Transverse colon (tissue), 4 donors: ENCODE results near the gene C1QTNF1.

Experiments used
- EP300 ChIP-seq: sonication (generic); formaldehyde crosslinking; IDR thresholded peaks from one replicate; pipeline ENCODE4 v1.6.1; 2017; ENCODE audit warnings: antibody characterized with exemption, low read depth
- POLR2A ChIP-seq: fragments of 450-650 bp; IDR thresholded peaks from one replicate; pipeline ENCODE4 v1.6.1; 2016; ENCODE audit warnings: antibody characterized with exemption, mild to moderate bottlenecking, moderate library complexity
- POLR2AphosphoS5 ChIP-seq, 3 donors: sonication (generic); formaldehyde crosslinking; IDR thresholded peaks; one replicate each; pipeline ENCODE4 v1.6.1; 2016; ENCODE audit warnings: antibody characterized with exemption in 3 of 3
- TF ChIP-seq, protein P1 (sequence below), 5 experiments: fragments of 200-600 bp in 3 of 5; fragments of 450-650 bp in 2 of 5; sonication (generic) in 3 of 5; IDR thresholded peaks; 1 replicate in 2 of 5; 2 replicates in 3 of 5; pipeline ENCODE4 v1.5.1; 2016 to 2017; ENCODE audit warnings: antibody characterized with exemption in 5 of 5, inconsistent platforms in 3 of 5, mild to moderate bottlenecking in 2 of 5, moderate library complexity in 1 of 5

- TF ChIP-seq, protein P1, sequence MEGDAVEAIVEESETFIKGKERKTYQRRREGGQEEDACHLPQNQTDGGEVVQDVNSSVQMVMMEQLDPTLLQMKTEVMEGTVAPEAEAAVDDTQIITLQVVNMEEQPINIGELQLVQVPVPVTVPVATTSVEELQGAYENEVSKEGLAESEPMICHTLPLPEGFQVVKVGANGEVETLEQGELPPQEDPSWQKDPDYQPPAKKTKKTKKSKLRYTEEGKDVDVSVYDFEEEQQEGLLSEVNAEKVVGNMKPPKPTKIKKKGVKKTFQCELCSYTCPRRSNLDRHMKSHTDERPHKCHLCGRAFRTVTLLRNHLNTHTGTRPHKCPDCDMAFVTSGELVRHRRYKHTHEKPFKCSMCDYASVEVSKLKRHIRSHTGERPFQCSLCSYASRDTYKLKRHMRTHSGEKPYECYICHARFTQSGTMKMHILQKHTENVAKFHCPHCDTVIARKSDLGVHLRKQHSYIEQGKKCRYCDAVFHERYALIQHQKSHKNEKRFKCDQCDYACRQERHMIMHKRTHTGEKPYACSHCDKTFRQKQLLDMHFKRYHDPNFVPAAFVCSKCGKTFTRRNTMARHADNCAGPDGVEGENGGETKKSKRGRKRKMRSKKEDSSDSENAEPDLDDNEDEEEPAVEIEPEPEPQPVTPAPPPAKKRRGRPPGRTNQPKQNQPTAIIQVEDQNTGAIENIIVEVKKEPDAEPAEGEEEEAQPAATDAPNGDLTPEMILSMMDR (IDR thresholded peaks at IDR 0.05), result no peak
- no peak for TF ChIP-seq POLR2AphosphoS5 (IDR thresholded peaks at IDR 0.05)
- TF ChIP-seq POLR2A, result no peak
- no peak for TF ChIP-seq EP300
Measured at GRCh38 chr17:79010304-79010646, 13.7 kb upstream of the C1QTNF1 start.
